DND-41 (cell line): ENCODE measurements around the gene CTNNAL1.
A peak's percentile ranks its signal among the peaks of the same experiment; 100 is the strongest.

ENCODE experiments used
- ATAC-seq: fragments of 200-7000 bp; cut with Tn5 transposase; 3 replicates; pipeline ENCODE4 v1.9.1; 2021; ENCODE audit warnings: low read depth; ENCODE audit not compliant: insufficient read depth
- DNase-seq: peaks from one replicate; pipeline ENCODE4 v3.0.0-alpha.2; 2020
- H2AFZ ChIP-seq: 2 replicates; pipeline ENCODE4 v1.6.0; 2012; ENCODE audit warnings: low read depth, low read length
- H3K27ac ChIP-seq: 2 replicates; pipeline ENCODE4 v1.5.1; 2012; ENCODE audit warnings: low read length, inconsistent platforms
- H3K27me3 ChIP-seq: fragments of 200-600 bp; sonication (generic); 2 replicates; pipeline ENCODE4 v1.6.0; 2012; ENCODE audit warnings: low read length, mild to moderate bottlenecking, inconsistent platforms; ENCODE audit not compliant: insufficient read depth, poor library complexity
- H3K36me3 ChIP-seq: 2 replicates; pipeline ENCODE4 v1.5.1; 2012; ENCODE audit warnings: low read length, inconsistent platforms; ENCODE audit not compliant: insufficient read depth
- H3K4me1 ChIP-seq: 2 replicates; pipeline ENCODE4 v1.5.1; 2012; ENCODE audit warnings: mild to moderate bottlenecking, low read length; ENCODE audit not compliant: insufficient read depth
- H3K4me2 ChIP-seq: 2 replicates; pipeline ENCODE4 v1.6.0; 2012; ENCODE audit warnings: mild to moderate bottlenecking, moderate library complexity, low read length, inconsistent platforms; ENCODE audit not compliant: insufficient read depth
- H3K4me3 ChIP-seq, 2 experiments: fragments of 200-600 bp in 1 of 2; shearing (Covaris generic) in 1 of 2; 2 replicates each; pipeline ENCODE4 v1.5.1; 2012 to 2016; ENCODE audit warnings: inconsistent platforms in 2 of 2, low read length in 2 of 2, mild to moderate bottlenecking in 2 of 2, low read depth in 1 of 2, moderate library complexity in 1 of 2
- H3K79me2 ChIP-seq: 2 replicates; pipeline ENCODE4 v1.6.0; 2012; ENCODE audit warnings: low read length, inconsistent platforms; ENCODE audit not compliant: insufficient read depth
- H3K9ac ChIP-seq: 2 replicates; pipeline ENCODE4 v1.6.0; 2012; ENCODE audit warnings: low read depth, mild to moderate bottlenecking, inconsistent platforms, low read length, moderate library complexity
- H3K9me3 ChIP-seq: 2 replicates; pipeline ENCODE4 v1.5.1; 2012; ENCODE audit warnings: low read length, moderate library complexity, mild to moderate bottlenecking, inconsistent platforms; ENCODE audit not compliant: insufficient read depth, severe bottlenecking
- H4K20me1 ChIP-seq: 2 replicates; pipeline ENCODE4 v1.6.0; 2012; ENCODE audit warnings: low read length; ENCODE audit not compliant: insufficient read depth
- EZH2 ChIP-seq: IDR thresholded peaks from 3 replicates; pipeline ENCODE4 v1.6.1; 2012; ENCODE audit warnings: borderline replicate concordance, low read depth, mild to moderate bottlenecking, moderate library complexity, low read length, inconsistent platforms; ENCODE audit not compliant: severe bottlenecking
- TF ChIP-seq, protein P1 (sequence below): IDR thresholded peaks from 2 replicates; pipeline ENCODE4 v1.5.1; 2012; ENCODE audit warnings: borderline replicate concordance, low read length, moderate library complexity, mild to moderate bottlenecking; ENCODE audit not compliant: poor library complexity, severe bottlenecking; ENCODE audit errors: extremely low read depth

CTNNAL1 gene

GRCh38 chr9:108919517-108919916, 93.8 kb downstream of the CTNNAL1 start:
- no peak for DNase-seq
- TF ChIP-seq, protein P1, sequence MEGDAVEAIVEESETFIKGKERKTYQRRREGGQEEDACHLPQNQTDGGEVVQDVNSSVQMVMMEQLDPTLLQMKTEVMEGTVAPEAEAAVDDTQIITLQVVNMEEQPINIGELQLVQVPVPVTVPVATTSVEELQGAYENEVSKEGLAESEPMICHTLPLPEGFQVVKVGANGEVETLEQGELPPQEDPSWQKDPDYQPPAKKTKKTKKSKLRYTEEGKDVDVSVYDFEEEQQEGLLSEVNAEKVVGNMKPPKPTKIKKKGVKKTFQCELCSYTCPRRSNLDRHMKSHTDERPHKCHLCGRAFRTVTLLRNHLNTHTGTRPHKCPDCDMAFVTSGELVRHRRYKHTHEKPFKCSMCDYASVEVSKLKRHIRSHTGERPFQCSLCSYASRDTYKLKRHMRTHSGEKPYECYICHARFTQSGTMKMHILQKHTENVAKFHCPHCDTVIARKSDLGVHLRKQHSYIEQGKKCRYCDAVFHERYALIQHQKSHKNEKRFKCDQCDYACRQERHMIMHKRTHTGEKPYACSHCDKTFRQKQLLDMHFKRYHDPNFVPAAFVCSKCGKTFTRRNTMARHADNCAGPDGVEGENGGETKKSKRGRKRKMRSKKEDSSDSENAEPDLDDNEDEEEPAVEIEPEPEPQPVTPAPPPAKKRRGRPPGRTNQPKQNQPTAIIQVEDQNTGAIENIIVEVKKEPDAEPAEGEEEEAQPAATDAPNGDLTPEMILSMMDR = no peak
- TF ChIP-seq EZH2 = no peak
- Histone ChIP-seq H3K27ac (no peak overlapping the region), H3K4me2 (no peak overlapping the region), H3K4me3 (no peak overlapping the region), H3K27me3 (no peaks in the 10 kb centered on the region), H3K36me3 (peaks cover 58% of the 10 kb centered on the region), H3K4me1 (no peaks in the 10 kb centered on the region), H3K9ac (no peak overlapping the region), H3K9me3 (no peaks in the 10 kb centered on the region), H3K79me2 (no peaks in the 10 kb centered on the region), H4K20me1 (no peaks in the 10 kb centered on the region), H2AFZ (no peak overlapping the region)
- no peak for ATAC-seq

DNA sequence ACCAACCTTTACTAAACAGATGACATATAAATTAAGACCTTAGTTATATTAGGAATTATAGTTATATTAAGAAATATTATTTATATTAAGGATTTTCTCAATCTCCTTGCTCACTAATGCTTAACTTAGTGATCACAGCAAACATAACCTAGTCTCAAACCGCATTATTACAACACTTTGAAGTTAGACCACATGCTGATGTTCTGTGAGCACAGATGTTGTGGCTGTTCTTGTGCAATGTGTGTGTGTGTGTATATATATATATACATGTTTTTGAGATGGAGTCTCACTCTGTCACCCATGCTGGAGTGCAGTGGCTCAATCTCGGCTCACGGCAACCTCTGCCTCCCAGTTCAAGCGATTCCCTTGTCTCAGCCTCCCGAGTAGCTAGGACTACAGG, 99.9 kb downstream of the CTNNAL1 start:
- Histone ChIP-seq H3K4me3 (no peak overlapping the region), H3K36me3 (peaks cover 65% of the 10 kb centered on the region)

DNA sequence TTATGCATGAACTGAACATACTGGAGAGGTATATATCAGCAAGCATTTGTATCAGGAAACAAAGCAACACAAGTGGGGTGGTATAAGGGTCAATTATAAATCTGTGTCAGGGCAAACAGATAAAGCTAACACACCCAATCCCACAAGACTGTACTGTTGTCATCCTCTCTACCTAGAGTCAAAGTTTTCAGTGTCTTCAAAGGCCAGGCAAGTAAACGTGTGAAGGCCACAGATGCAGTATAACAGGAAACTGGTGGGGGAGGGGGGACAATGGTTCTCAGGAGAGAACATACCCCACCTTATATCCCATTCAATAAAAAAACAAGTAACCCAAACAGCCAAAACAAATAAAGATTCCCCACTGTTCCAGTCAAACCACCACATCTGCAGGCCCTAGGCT, 101.5 kb downstream of the CTNNAL1 start:
- H3K36me3 ChIP-seq = peaks cover 74% of the 10 kb centered on the region
- H3K4me1 ChIP-seq = peaks cover 6% of the 10 kb centered on the region; the same call in 1 of the 2 replicates
- no peak overlapping the region for H3K4me2 ChIP-seq
- DNase-seq (peak; percentile 29), ATAC-seq (peak; percentile 76; the same call in 2 of the 3 replicates)
- TF ChIP-seq, protein P1 = no peak
- TF ChIP-seq EZH2 = no peak
- H3K27ac ChIP-seq = no peak overlapping the region
- H3K79me2 ChIP-seq = no peaks in the 10 kb centered on the region
- H2AFZ ChIP-seq = no peak overlapping the region
- H3K27me3 ChIP-seq = no peaks in the 10 kb centered on the region
- no peaks in the 10 kb centered on the region for H4K20me1 ChIP-seq
- no peak overlapping the region for H3K9ac ChIP-seq
- no peak overlapping the region for H3K4me3 ChIP-seq
- H3K9me3 ChIP-seq = no peaks in the 10 kb centered on the region

More for the DNA sequence above, 99.9 kb downstream of the CTNNAL1 start:
- TF ChIP-seq, protein P1 = no peak
- TF ChIP-seq EZH2 = no peak
- ATAC-seq = no peak
- DNase-seq = no peak
- Histone ChIP-seq H3K27ac (no peak overlapping the region), H3K79me2 (no peaks in the 10 kb centered on the region), H3K4me1 (peaks cover 6% of the 10 kb centered on the region; the same call in 1 of the 2 replicates), H3K9me3 (no peaks in the 10 kb centered on the region), H3K27me3 (no peaks in the 10 kb centered on the region), H4K20me1 (no peaks in the 10 kb centered on the region), H3K4me2 (no peak overlapping the region), H2AFZ (no peak overlapping the region), H3K9ac (no peak overlapping the region)

GRCh38 chr9:108910914-108911313, 102.4 kb downstream of the CTNNAL1 start:
- Histone ChIP-seq H3K27ac (no peak overlapping the region), H3K27me3 (no peaks in the 10 kb centered on the region), H3K4me1 (peaks cover 6% of the 10 kb centered on the region; the same call in 1 of the 2 replicates), H3K36me3 (peaks cover 77% of the 10 kb centered on the region), H3K9me3 (no peaks in the 10 kb centered on the region), H4K20me1 (no peaks in the 10 kb centered on the region), H2AFZ (no peak overlapping the region), H3K4me2 (no peak overlapping the region), H3K9ac (no peak overlapping the region), H3K4me3 (no peak overlapping the region), H3K79me2 (no peaks in the 10 kb centered on the region)
- DNase-seq = no peak
- ATAC-seq = no peak
- no peak for TF ChIP-seq EZH2
- TF ChIP-seq, protein P1 = no peak
